Hepatocyte (in vitro differentiated cells): ENCODE results near the gene CRACR2B. TPM values are rescaled to one million over a fixed set of nuclear protein-coding genes. Genes with fewer than 3 reads are reported as not detected.

Experiments
- DNase-seq: peaks from one replicate; pipeline ENCODE4 v3.0.0-alpha.2; 2016; ENCODE audit warnings: low spot score
- H2AFZ ChIP-seq: fragments of 200-600 bp; sonication (generic); 2 replicates; pipeline ENCODE4 v1.6.0; 2016; ENCODE audit warnings: antibody characterized with exemption, mild to moderate bottlenecking
- H3K27ac ChIP-seq: fragments of 200-600 bp; sonication (generic); 2 replicates; pipeline ENCODE4 v1.5.1; 2016; ENCODE audit warnings: mild to moderate bottlenecking
- H3K27me3 ChIP-seq: fragments of 200-600 bp; sonication (generic); 2 replicates; pipeline ENCODE4 v1.6.1; 2016
- H3K36me3 ChIP-seq: fragments of 200-600 bp; sonication (generic); replicated peaks from 2 replicates; pipeline ENCODE4 v1.5.1; 2016; ENCODE audit warnings: low read depth; ENCODE audit not compliant: insufficient read depth
- H3K4me1 ChIP-seq: fragments of 200-600 bp; sonication (generic); 2 replicates; pipeline ENCODE4 v1.5.1; 2016; ENCODE audit warnings: mild to moderate bottlenecking, moderate library complexity; ENCODE audit not compliant: insufficient read depth
- H3K4me2 ChIP-seq: fragments of 200-600 bp; sonication (generic); 2 replicates; pipeline ENCODE4 v1.6.0; 2016
- H3K4me3 ChIP-seq: fragments of 200-600 bp; sonication (generic); 2 replicates; pipeline ENCODE4 v1.5.1; 2016; ENCODE audit warnings: mild to moderate bottlenecking
- H3K79me2 ChIP-seq: fragments of 200-600 bp; sonication (generic); 2 replicates; pipeline ENCODE4 v1.6.0; 2017; ENCODE audit warnings: mild to moderate bottlenecking
- H3K9me2 ChIP-seq: fragments of 200-600 bp; sonication (generic); replicated peaks from 2 replicates; pipeline ENCODE4 v1.6.0; 2017; ENCODE audit warnings: mild to moderate bottlenecking; ENCODE audit not compliant: insufficient read depth
- H3K9me3 ChIP-seq: fragments of 200-600 bp; sonication (generic); 2 replicates; pipeline ENCODE4 v1.5.1; 2016; ENCODE audit warnings: low read depth, mild to moderate bottlenecking
- H4K20me1 ChIP-seq: fragments of 200-600 bp; sonication (generic); 2 replicates; pipeline ENCODE4 v1.6.0; 2016; ENCODE audit warnings: mild to moderate bottlenecking; ENCODE audit not compliant: insufficient read depth, poor library complexity, severe bottlenecking
- EZH2 ChIP-seq: fragments of 200-600 bp; sonication (generic); IDR thresholded peaks from 2 replicates; pipeline ENCODE4 v1.6.1; 2016; ENCODE audit warnings: antibody characterized with exemption, mild to moderate bottlenecking, borderline replicate concordance
- EZH2phosphoT487 ChIP-seq: fragments of 200-600 bp; sonication (generic); IDR thresholded peaks from one replicate; pipeline ENCODE4 v1.6.1; 2018; ENCODE audit warnings: antibody characterized with exemption, mild to moderate bottlenecking, low read depth, moderate library complexity; ENCODE audit not compliant: unreplicated experiment, severe bottlenecking
- WGBS: methylation state at CpG from one replicate; pipeline ENCODE4 v1.1.6; 2016; ENCODE audit warnings: low lambda C conversion rate; ENCODE audit errors: missing lambda C conversion rate; 5-methylcytosine and 5-hydroxymethylcytosine counted together
- polyA plus RNA-seq: library from polyadenylated mRNA; unstranded; fragments of >200 nt; fragmentation: Nextera tagmentation; extraction: Ambion mirVana; gene quantifications from 2 replicates; pipeline ENCODE4 v1.2.1, GENCODE V29; 2016
- total RNA-seq: library from RNA; depleted of rRNA; stranded (reverse); fragments of >200 nt; gene quantifications from 2 replicates; pipeline ENCODE4 v1.2.3, GENCODE V29; 2014
- TF ChIP-seq, protein P1 (sequence below): fragments of 200-600 bp; sonication (generic); IDR thresholded peaks from 2 replicates; pipeline ENCODE4 v1.5.1; 2016; ENCODE audit warnings: antibody characterized with exemption, mild to moderate bottlenecking; ENCODE audit not compliant: poor library complexity

The CRACR2B gene
- total and polyA plus RNA-seq, 2 experiments from 2014 or later, result 9.7 to 33.2 TPM

DNA sequence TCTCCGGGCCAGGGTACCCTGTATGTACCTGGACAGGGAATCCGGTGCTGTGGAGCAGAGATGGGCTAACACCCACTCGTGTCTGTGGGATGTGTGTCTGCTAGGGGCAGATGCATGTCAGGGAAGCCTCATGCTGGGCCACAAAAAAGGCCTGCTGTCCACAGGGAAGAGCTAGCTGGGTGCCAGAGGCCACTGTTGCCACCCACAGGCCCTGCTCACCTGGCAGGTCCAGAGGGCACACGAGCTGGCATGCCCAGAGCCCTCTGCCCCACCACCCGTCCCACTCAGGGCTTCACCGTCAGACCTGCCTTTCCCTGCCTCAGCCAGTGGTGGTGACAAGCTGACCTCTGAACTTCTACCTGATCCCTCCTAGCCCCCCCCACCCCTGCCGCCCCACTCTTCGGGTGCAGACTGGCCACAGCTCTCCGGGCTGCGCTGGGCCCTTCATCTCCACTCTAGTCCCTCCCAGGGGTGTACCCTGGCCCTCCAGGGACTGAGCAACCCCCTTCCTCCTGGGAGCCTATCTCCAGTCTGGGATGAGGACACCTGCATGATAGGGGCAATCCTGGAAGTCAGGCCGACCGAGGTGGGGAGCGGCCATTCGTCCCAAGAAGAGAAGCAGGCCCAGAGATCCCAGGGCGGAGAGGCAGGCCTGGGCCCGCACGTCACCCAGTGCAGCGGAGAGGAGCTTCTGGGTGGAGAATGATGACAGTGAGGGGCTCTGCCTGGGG lies 31.0 kb upstream of the CRACR2B start:
- H4K20me1 ChIP-seq, result no peaks in the 10 kb centered on the region
- no peaks in the 10 kb centered on the region for H3K27me3 ChIP-seq
- peak overlapping the region; percentile 98 for H3K27ac ChIP-seq
- peak overlapping the region; percentile 90 for H3K4me2 ChIP-seq
- no peak for DNase-seq
- H3K36me3 ChIP-seq, result no peaks in the 10 kb centered on the region
- no peaks in the 10 kb centered on the region for H3K9me3 ChIP-seq
- peaks cover 6% of the 10 kb centered on the region for H3K79me2 ChIP-seq
- H3K4me1 ChIP-seq, result peaks cover 23% of the 10 kb centered on the region
- TF ChIP-seq EZH2 (no peak), EZH2phosphoT487 (no peak)
- TF ChIP-seq, protein P1, sequence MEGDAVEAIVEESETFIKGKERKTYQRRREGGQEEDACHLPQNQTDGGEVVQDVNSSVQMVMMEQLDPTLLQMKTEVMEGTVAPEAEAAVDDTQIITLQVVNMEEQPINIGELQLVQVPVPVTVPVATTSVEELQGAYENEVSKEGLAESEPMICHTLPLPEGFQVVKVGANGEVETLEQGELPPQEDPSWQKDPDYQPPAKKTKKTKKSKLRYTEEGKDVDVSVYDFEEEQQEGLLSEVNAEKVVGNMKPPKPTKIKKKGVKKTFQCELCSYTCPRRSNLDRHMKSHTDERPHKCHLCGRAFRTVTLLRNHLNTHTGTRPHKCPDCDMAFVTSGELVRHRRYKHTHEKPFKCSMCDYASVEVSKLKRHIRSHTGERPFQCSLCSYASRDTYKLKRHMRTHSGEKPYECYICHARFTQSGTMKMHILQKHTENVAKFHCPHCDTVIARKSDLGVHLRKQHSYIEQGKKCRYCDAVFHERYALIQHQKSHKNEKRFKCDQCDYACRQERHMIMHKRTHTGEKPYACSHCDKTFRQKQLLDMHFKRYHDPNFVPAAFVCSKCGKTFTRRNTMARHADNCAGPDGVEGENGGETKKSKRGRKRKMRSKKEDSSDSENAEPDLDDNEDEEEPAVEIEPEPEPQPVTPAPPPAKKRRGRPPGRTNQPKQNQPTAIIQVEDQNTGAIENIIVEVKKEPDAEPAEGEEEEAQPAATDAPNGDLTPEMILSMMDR, result no peak
- H3K9me2 ChIP-seq, result no peaks in the 10 kb centered on the region
- WGBS, result 35% methylated on average over 17 of the region's 18 CpGs
- no peak overlapping the region for H2AFZ ChIP-seq
- H3K4me3 ChIP-seq, result peak overlapping the region; percentile 17

DNA sequence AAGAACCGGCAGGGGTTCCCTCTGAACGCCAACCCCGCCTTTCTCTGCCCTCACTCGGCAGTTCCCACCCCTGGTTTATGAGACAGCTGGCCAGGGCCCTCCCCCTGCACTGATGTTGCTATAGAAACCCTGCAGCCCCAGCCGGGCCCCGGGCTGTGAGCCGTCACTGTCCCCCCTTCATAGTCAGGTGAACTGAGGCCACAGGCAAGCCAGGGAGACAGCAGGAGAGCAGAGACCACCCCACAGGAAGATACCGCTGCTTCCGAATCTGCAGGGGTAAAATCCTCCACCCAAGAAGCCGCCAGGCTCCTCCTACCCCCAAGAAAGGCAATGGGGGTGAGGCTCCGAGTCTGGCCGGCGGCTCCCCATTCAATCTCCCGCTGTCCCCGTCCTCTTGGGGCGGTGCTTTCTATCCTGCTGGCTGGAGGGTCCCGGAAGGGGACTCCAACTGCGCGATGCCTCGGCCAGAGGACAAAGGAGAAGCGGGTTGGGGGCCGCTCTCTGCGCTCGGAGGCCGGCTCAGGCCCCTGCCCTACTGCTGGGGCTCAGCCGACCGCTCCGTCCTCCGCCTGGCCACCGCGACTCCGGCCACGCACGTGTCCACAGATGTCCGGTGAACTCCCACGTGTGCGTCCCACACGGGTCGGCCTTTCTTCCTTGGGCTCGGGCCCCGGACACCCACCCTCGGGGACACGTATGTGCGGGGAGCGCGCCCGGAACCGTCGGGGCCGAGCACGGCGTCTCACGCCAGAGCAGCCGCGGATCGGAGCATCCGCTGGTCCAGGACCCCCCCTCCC lies 30.2 kb upstream of the CRACR2B start:
- Histone ChIP-seq H3K27ac (peak overlapping the region; percentile 98), H3K9me3 (no peaks in the 10 kb centered on the region), H3K27me3 (no peaks in the 10 kb centered on the region), H3K4me3 (peak overlapping the region; percentile 59), H3K4me1 (peaks cover 23% of the 10 kb centered on the region), H4K20me1 (no peaks in the 10 kb centered on the region), H3K4me2 (peak overlapping the region; percentile 90), H2AFZ (peak overlapping the region; percentile 46), H3K36me3 (no peaks in the 10 kb centered on the region), H3K79me2 (peaks cover 6% of the 10 kb centered on the region), H3K9me2 (no peaks in the 10 kb centered on the region)
- DNase-seq, result peak; percentile 94
- WGBS, result under 1% methylated on average over 50 of the region's 57 CpGs
- TF ChIP-seq EZH2phosphoT487, result no peak
- TF ChIP-seq EZH2, result no peak
- TF ChIP-seq, protein P1, result no peak

DNA sequence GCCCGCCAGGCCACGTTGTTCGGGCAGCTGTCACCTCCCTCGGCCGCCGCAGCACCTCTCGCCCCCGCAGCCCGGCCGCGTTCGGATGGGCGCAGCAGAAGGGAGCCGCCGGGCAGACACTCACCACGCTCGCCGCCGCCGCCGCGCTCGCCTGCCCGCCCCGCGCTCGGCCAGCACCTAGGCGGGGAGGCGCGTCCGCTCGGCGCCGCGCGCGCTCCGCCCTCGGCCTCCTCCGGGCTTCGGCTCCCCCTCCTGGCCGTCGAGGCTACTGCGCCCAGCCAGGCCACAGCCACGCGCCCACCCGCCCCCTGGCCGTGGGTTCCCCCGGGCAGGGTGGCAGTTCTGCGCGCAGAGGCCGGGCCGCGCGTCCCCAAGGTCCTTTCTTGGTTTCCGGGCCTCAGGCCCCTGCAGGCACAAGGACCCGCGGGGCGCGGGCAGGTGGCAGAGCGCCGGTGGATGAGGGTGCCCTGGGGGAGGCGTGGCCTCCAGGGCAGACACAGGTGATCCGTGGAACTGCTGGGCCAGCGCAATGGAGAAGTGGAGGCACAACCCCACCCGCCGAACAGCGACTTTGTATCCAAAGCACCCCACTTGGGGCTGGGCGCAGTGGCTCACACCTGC lies 29.5 kb upstream of the CRACR2B start, which contains the start of gene SLC25A22:
SLC25A22 (minus strand) TSS at position 189 of the 621 bp plus-strand sequence. CDS start 3,275 bp downstream, outside the sequence.
- Histone ChIP-seq H3K9me2 (no peaks in the 10 kb centered on the region), H3K4me3 (peak within 1 kb of the TSS; percentile 59), H2AFZ (peak within 1 kb of the TSS; percentile 46), H3K79me2 (peaks cover 6% of the 10 kb centered on the region), H3K27ac (peak within 1 kb of the TSS; percentile 98), H3K9me3 (no peaks in the 10 kb centered on the region), H3K4me2 (peak within 1 kb of the TSS; percentile 90), H4K20me1 (no peaks in the 10 kb centered on the region), H3K4me1 (peaks cover 23% of the 10 kb centered on the region), H3K27me3 (no peaks in the 10 kb centered on the region), H3K36me3 (no peaks in the 10 kb centered on the region)
- DNase-seq, result peak; percentile 94
- no peak for TF ChIP-seq EZH2phosphoT487
- no peak for TF ChIP-seq EZH2
- TF ChIP-seq, protein P1, result peak; percentile 74
- WGBS, result 18% methylated on average over 17 of the region's 69 CpGs
